IMR-90 (cell line): Measurements from ENCODE around the gene CORO7. TPM values are rescaled to one million over a fixed set of nuclear protein-coding genes. Genes with fewer than 3 reads are reported as not detected.

Experiments
- ATAC-seq: fragments of 200-7000 bp; cut with Tn5 transposase; 2 replicates; pipeline ENCODE4 v1.9.1; 2020; ENCODE audit warnings: low read depth, mild to moderate bottlenecking, moderate library complexity
- BruUV-seq: library from RNA; stranded (reverse); fragments of 400-500 nt; replicated peaks from 2 replicates; lab custom pipeline; 2021; lab: Mats Ljungman, UMichigan
- CTCF ChIA-PET: fragments of 300-600 bp; formaldehyde crosslinking; extraction: SDS; loops from one replicate; lab custom pipeline; 2021; ENCODE audit warnings: antibody characterized with exemption; lab: Yijun Ruan, JAX
- POLR2A ChIA-PET: fragments of 300-600 bp; sonication (Branson Sonifier 250); formaldehyde crosslinking; loops from one replicate; lab custom pipeline; 2022; ENCODE audit warnings: antibody characterized with exemption; ENCODE audit not compliant: unreplicated experiment; lab: Charles Lee
- DNase-seq: peaks from one replicate; pipeline ENCODE4 v3.0.0; 2013
- H2AFZ ChIP-seq: replicated peaks from 2 replicates; pipeline ENCODE3; 2013; ENCODE audit warnings: low read length, mild to moderate bottlenecking; ENCODE audit not compliant: poor library complexity
- H2AK5ac ChIP-seq: 2 replicates; pipeline ENCODE4 v1.6.1; 2013; ENCODE audit warnings: low read depth, low read length, inconsistent platforms
- H2AK9ac ChIP-seq: replicated peaks from 2 replicates; pipeline ENCODE3; 2013; ENCODE audit warnings: mild to moderate bottlenecking, low read depth, low read length, moderate library complexity; ENCODE audit not compliant: poor library complexity
- H2BK120ac ChIP-seq: 2 replicates; pipeline ENCODE4 v1.6.1; 2013; ENCODE audit warnings: low read depth, low read length, inconsistent platforms
- H2BK15ac ChIP-seq: 3 replicates; pipeline ENCODE4 v1.6.1; 2013; ENCODE audit warnings: low read depth, low read length, inconsistent platforms
- H2BK20ac ChIP-seq: 2 replicates; pipeline ENCODE4 v1.6.1; 2013; ENCODE audit warnings: low read depth, mild to moderate bottlenecking, inconsistent platforms, low read length, moderate library complexity
- H2BK5ac ChIP-seq: 2 replicates; pipeline ENCODE4 v1.6.1; 2013; ENCODE audit warnings: mild to moderate bottlenecking, low read depth, low read length, inconsistent platforms; ENCODE audit not compliant: poor library complexity, severe bottlenecking
- H3K14ac ChIP-seq: replicated peaks from 2 replicates; pipeline ENCODE4 v1.6.1; 2013; ENCODE audit warnings: low read depth, low read length, inconsistent platforms
- H3K18ac ChIP-seq: 2 replicates; pipeline ENCODE4 v1.6.1; 2013; ENCODE audit warnings: low read depth, low read length, control low read depth
- H3K23ac ChIP-seq: 2 replicates; pipeline ENCODE4 v1.6.1; 2013; ENCODE audit warnings: low read depth, low read length, inconsistent platforms
- H3K27ac ChIP-seq: 2 replicates; pipeline ENCODE4 v1.5.1; 2013; ENCODE audit warnings: mild to moderate bottlenecking, control low read depth, low read length; ENCODE audit not compliant: insufficient read depth
- H3K27me3 ChIP-seq: 2 replicates; pipeline ENCODE4 v1.6.1; 2013; ENCODE audit warnings: low read length; ENCODE audit not compliant: control insufficient read depth, insufficient read depth
- H3K36me3 ChIP-seq: 2 replicates; pipeline ENCODE4 v1.6.1; 2013; ENCODE audit warnings: low read length, mixed read lengths; ENCODE audit not compliant: control insufficient read depth, insufficient read depth
- H3K4ac ChIP-seq: 2 replicates; pipeline ENCODE4 v1.6.1; 2013; ENCODE audit warnings: low read depth, low read length, inconsistent platforms
- H3K4me1 ChIP-seq: 2 replicates; pipeline ENCODE4 v1.6.1; 2013; ENCODE audit warnings: low read length, mixed read lengths; ENCODE audit not compliant: control insufficient read depth, insufficient read depth
- H3K4me2 ChIP-seq: 2 replicates; pipeline ENCODE4 v1.6.1; 2013; ENCODE audit warnings: low read depth, mild to moderate bottlenecking, control low read depth, low read length, moderate library complexity
- H3K4me3 ChIP-seq: 2 replicates; pipeline ENCODE4 v1.5.1; 2013; ENCODE audit warnings: low read depth, mild to moderate bottlenecking, control low read depth, low read length, moderate library complexity; ENCODE audit not compliant: insufficient read depth
- H3K56ac ChIP-seq: 2 replicates; pipeline ENCODE4 v1.6.1; 2013; ENCODE audit warnings: low read length, inconsistent platforms; ENCODE audit not compliant: insufficient read depth; ENCODE audit errors: extremely low read depth
- H3K79me1 ChIP-seq, 2 experiments: 2 replicates each; pipeline ENCODE4 v1.6.1; 2013; ENCODE audit warnings: low read length in 2 of 2, inconsistent platforms in 1 of 2, low read depth in 1 of 2
- H3K9ac ChIP-seq: 2 replicates; pipeline ENCODE4 v1.6.1; 2013; ENCODE audit warnings: low read depth, low read length, control low read depth
- H3K9me1 ChIP-seq: 2 replicates; pipeline ENCODE4 v1.6.1; 2013; ENCODE audit warnings: low read length, inconsistent platforms; ENCODE audit not compliant: insufficient read depth
- H3K9me3 ChIP-seq: 2 replicates; pipeline ENCODE4 v1.6.1; 2013; ENCODE audit warnings: low read length; ENCODE audit not compliant: control insufficient read depth, insufficient read depth
- H4K20me1 ChIP-seq: 2 replicates; pipeline ENCODE4 v1.6.1; 2013; ENCODE audit warnings: low read length, inconsistent platforms; ENCODE audit not compliant: insufficient read depth
- H4K5ac ChIP-seq: 2 replicates; pipeline ENCODE4 v1.6.1; 2013; ENCODE audit warnings: mild to moderate bottlenecking, low read depth, low read length, control low read depth
- H4K8ac ChIP-seq, 2 experiments: 2 replicates each; pipeline ENCODE4 v1.6.1; 2013; ENCODE audit warnings: low read depth in 2 of 2, low read length in 2 of 2, control low read depth in 1 of 2, inconsistent platforms in 1 of 2
- H4K91ac ChIP-seq: 2 replicates; pipeline ENCODE4 v1.6.1; 2013; ENCODE audit warnings: low read depth, low read length, inconsistent platforms; ENCODE audit not compliant: insufficient read depth
- CHD1 ChIP-seq: IDR thresholded peaks from 2 replicates; pipeline ENCODE4 v1.6.1; 2012; ENCODE audit warnings: low read depth, low read length, improper control_type of control experiment
- MAFK ChIP-seq: IDR thresholded peaks from 2 replicates; pipeline ENCODE4 v1.6.1; 2012; ENCODE audit warnings: low read depth, low read length, improper control_type of control experiment
- MXI1 ChIP-seq: IDR thresholded peaks from 2 replicates; pipeline ENCODE4 v1.6.1; 2012; ENCODE audit warnings: low read depth, mild to moderate bottlenecking, low read length, moderate library complexity, borderline replicate concordance
- NFE2L2 ChIP-seq: fragments of 150-350 bp; IDR thresholded peaks from 2 replicates; pipeline ENCODE4 v1.6.1; 2016; ENCODE audit warnings: low read depth, mild to moderate bottlenecking, low read length
- RAD21 ChIP-seq: IDR thresholded peaks from 2 replicates; pipeline ENCODE4 v1.6.1; 2012; ENCODE audit warnings: low read length, improper control_type of control experiment
- RCOR1 ChIP-seq: IDR thresholded peaks from 2 replicates; pipeline ENCODE4 v1.6.1; 2012; ENCODE audit warnings: mild to moderate bottlenecking, low read length, improper control_type of control experiment; ENCODE audit not compliant: insufficient replicate concordance
- RFX5 ChIP-seq: IDR thresholded peaks from 2 replicates; pipeline ENCODE4 v1.8.0; 2012; ENCODE audit warnings: low read depth, mild to moderate bottlenecking, low read length, moderate library complexity
- WGBS, 2 experiments: methylation state at CpG; one replicate each; pipeline versions ENCODE4 v1.1.5 to v1.1.7; 2013; ENCODE audit warnings: missing lambda C conversion rate in 2 of 2; ENCODE audit not compliant: insufficient read length in 1 of 2; ENCODE audit errors: extremely low coverage in 2 of 2; 5-methylcytosine and 5-hydroxymethylcytosine counted together
- dilution Hi-C: fragments of 300-500 bp; cut with HindIII; formaldehyde crosslinking; loops from one replicate; pipeline ENCODE4 v1.14.3; 2018; ENCODE audit warnings: low sequenced_read_pairs; ENCODE audit not compliant: unreplicated experiment
- in situ Hi-C: fragments of 300-500 bp; cut with MboI; formaldehyde crosslinking; loops from 3 replicates; pipeline ENCODE4 v1.14.3; 2019; ENCODE audit warnings: low sequenced_read_pairs, inconsistent platforms, mixed read lengths
- intact Hi-C: fragments of 100-400 bp; cut with micrococcal nuclease; formaldehyde crosslinking; loops from 2 replicates; pipeline ENCODE4 v1.10.0; 2022
- polyA plus RNA-seq, 3 experiments: library from polyadenylated mRNA; depleted of rRNA; stranded (reverse); fragments of >200 nt; gene quantifications; 2 replicates each; pipeline ENCODE4 v1.2.3, GENCODE V29; 2012; ENCODE audit warnings: low replicate concordance in 1 of 3
- total RNA-seq: library from RNA; depleted of rRNA; stranded (reverse); fragments of >200 nt; gene quantifications from 2 replicates; pipeline ENCODE4 v1.2.3, GENCODE V29; 2012
- TF ChIP-seq, protein P1 (sequence below): fragments of 150-350 bp; IDR thresholded peaks from 2 replicates; pipeline ENCODE4 v1.6.1; 2017; ENCODE audit warnings: mild to moderate bottlenecking, antibody characterized with exemption, low read length, low read depth

The CORO7 gene
- total and polyA plus RNA-seq, 2 of the 4 experiments (the other 2 are of a cell fraction), result 6.3 to 26.7 TPM

DNA sequence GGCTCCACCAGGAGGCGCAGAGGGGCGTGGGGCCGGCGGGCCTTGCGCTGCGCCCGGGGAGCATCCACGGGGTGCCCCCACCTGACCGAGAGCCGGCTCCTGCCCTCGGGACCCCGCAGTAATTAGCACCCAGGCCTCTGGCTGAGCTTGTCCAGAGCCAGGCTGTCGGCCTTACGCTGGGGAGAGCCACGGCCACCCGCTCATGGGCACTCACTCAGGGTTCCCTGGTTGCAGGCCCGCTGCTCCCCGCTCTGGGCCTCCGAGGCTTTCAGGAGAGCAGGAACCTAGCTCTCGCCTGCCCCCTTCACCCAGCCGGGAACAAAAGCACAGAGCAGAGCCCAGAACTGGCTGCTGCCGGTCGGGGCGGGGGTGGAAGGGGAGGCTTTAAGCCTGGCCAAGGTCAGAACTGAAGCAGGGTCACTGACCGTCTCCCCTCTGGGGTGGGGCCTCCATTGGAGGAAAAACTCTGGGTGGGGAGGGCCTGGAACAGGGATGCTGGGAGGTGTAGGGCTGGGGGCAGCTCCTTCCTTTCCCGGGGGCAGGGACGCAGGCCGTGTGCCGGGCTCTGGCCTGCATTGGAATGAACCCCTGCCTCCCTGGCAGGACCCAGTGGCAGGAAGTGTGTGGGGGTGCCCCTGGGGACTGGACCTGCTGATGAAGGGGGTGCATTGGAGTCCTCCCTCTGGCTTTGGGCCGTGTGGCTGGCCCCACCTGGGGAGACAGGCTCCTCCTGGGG is 88.2 kb downstream of the CORO7 start (continued):
- TF ChIP-seq NFE2L2 (no peak), MAFK (no peak)

DNA sequence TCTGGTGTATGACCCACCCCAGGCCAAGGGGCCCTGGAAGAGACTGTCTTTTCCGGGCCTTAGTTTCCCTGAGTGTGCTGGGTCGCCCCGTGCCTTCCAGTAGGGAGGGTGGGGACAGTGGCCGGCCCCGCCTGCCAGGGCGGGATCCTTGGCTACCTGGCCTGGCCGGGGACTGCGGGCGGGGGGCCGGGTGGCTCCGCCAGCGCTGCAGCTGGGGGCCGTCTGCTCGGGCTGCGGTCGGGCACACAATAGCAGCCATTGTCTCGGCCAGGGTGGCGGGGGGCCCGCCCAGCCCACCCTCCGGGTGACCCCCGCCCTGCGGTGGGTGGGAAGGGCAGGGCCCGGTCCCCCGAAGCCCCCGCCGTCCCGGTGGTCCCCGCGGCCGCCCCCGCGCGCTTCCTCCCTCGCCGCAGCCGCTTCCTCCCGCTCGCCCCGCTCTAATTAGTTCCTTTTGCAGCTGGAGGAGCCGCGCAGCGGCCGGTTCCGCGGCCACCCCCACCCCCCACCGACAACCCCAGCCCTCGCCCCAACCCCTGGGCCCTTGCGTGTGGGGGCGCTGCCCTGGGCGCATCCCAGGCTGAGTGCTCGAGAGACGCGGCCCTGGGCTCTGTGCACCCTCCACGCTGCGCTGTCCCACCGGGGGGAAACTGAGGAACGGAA is 88.9 kb downstream of the CORO7 start:
- Histone ChIP-seq H3K27ac (peak overlapping the region; percentile 67), H2AFZ (peak overlapping the region; percentile 85)
- in situ Hi-C loops, result no loop called here

More for the DNA sequence above, 88.9 kb downstream of the CORO7 start:
- peak overlapping the region; percentile 31 for H3K9ac ChIP-seq
- H3K4me2 ChIP-seq, result peak overlapping the region; percentile 77
- peaks cover 25 to 89% of the 10 kb centered on the region in 2 experiments for H3K79me1 ChIP-seq
- no peak overlapping the region; the same call in 2 of the 3 replicates for H2BK15ac ChIP-seq
- H3K9me1 ChIP-seq, result peaks cover 16% of the 10 kb centered on the region
- peak; percentile 2 for ATAC-seq
- H3K27me3 ChIP-seq, result no peaks in the 10 kb centered on the region
- peak overlapping the region; percentile 40; the same call in 1 of the 2 replicates for H2AK5ac ChIP-seq
- H3K18ac ChIP-seq, result peak overlapping the region; percentile 31; the same call in 1 of the 2 replicates
- no peak overlapping the region for H3K56ac ChIP-seq
- H3K23ac ChIP-seq, result peak overlapping the region; percentile 82
- no peak overlapping the region for H2BK20ac ChIP-seq
- H3K4ac ChIP-seq, result peak overlapping the region; percentile 72
- H3K9me3 ChIP-seq, result no peaks in the 10 kb centered on the region
- 0% methylated on average over 7 of the region's 57 CpGs; no CpG with 5 or more reads in 1 of the 2 experiments for WGBS, 2 experiments
- peaks cover 5% of the 10 kb centered on the region for H3K36me3 ChIP-seq
- H4K5ac ChIP-seq, result peak overlapping the region; percentile 58; the same call in 1 of the 2 replicates
- H3K4me3 ChIP-seq, result peak overlapping the region; percentile 5; the same call in 1 of the 2 replicates
- TF ChIP-seq RFX5 (no peak), RAD21 (no peak), RCOR1 (no peak), CHD1 (no peak), MXI1 (no peak)
- TF ChIP-seq, protein P1, sequence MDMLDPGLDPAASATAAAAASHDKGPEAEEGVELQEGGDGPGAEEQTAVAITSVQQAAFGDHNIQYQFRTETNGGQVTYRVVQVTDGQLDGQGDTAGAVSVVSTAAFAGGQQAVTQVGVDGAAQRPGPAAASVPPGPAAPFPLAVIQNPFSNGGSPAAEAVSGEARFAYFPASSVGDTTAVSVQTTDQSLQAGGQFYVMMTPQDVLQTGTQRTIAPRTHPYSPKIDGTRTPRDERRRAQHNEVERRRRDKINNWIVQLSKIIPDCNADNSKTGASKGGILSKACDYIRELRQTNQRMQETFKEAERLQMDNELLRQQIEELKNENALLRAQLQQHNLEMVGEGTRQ, result no peak
- ChIA-PET CTCF (interaction anchor here (0.9 to 2.3 kb wide), 3 partner anchors 17 to 74 kb away, joined by 3 to 11 read pairs (median 4); no protein-coding TSS in a partner anchor), POLR2A (interaction anchor here (0.5 kb wide), 1 partner anchor 1140 kb away, joined by 25 read pairs; no protein-coding TSS in a partner anchor)
- peaks cover 76% of the 10 kb centered on the region for H4K20me1 ChIP-seq
- peak overlapping the region in 1 of 2 experiments; percentile 74; a peak in 2 of 4 replicates for H4K8ac ChIP-seq
- H3K14ac ChIP-seq, result peak overlapping the region; percentile 82
- no TSS peak for BruUV-seq
- no peak for DNase-seq
- peak overlapping the region; percentile 70; the same call in 1 of the 2 replicates for H4K91ac ChIP-seq
- intact Hi-C loops, result loop anchor here (2.0 kb wide), 1 partner anchor 39 kb away; no protein-coding TSS in a partner anchor
- H2BK120ac ChIP-seq, result 0 out of 2 replicates have a peak overlapping the region, but pooled peaks have one; percentile 85
- dilution Hi-C loops, result no loop called here
- peak overlapping the region; percentile 60 for H2AK9ac ChIP-seq
- peak overlapping the region; percentile 55 for H2BK5ac ChIP-seq
- H3K4me1 ChIP-seq, result peaks cover 34% of the 10 kb centered on the region
